HepG2 (cell line): ENCODE results near the gene ADCY5. TPM values are rescaled to one million over a fixed set of nuclear protein-coding genes. Genes with fewer than 3 reads are reported as not detected.

Source experiments
- ATAC-seq: fragments of 200-7000 bp; cut with Tn5 transposase; 3 replicates; pipeline ENCODE4 v1.9.1; 2020; ENCODE audit warnings: mild to moderate bottlenecking, moderate library complexity
- BruUV-seq: library from RNA; stranded (reverse); fragments of 400-500 nt; replicated peaks from 2 replicates; lab custom pipeline; 2021; lab: Mats Ljungman, UMichigan
- CTCF ChIA-PET: fragments of 300-600 bp; formaldehyde crosslinking; extraction: SDS; loops from one replicate; lab custom pipeline; 2021; ENCODE audit warnings: low total read pairs, inconsistent platforms, low intra/inter-chr PET ratio; lab: Yijun Ruan, JAX
- POLR2A ChIA-PET: fragments of 350-600 bp; sonication (Branson Sonifier 250); formaldehyde crosslinking; loops from one replicate; lab custom pipeline; 2020; ENCODE audit warnings: antibody characterized with exemption, inconsistent platforms; lab: Yijun Ruan, JAX
- DNase-seq: peaks from one replicate; pipeline ENCODE4 v3.0.0-alpha.2; 2015; ENCODE audit warnings: low spot score
- FAIRE-seq: peaks from 3 replicates; lab custom pipeline; 2011; peaks lifted over from hg19 to GRCh38; lab: Jason Lieb, UNC
- H2AFZ ChIP-seq: one replicate; pipeline ENCODE4 v1.6.1; 2011; ENCODE audit warnings: low read length, inconsistent platforms
- H3K27ac ChIP-seq: fragments of 300-600 bp; 3 replicates; pipeline ENCODE4 v1.8.0; 2011; ENCODE audit warnings: mixed run types, mild to moderate bottlenecking, mixed read lengths, low read length, inconsistent platforms; ENCODE audit not compliant: insufficient read depth; ENCODE audit errors: extremely low read length
- H3K27me3 ChIP-seq, 2 experiments: fragments of 200-600 bp in 1 of 2; 2 replicates in 1 of 2; 3 replicates in 1 of 2; pipeline versions ENCODE4 v1.6.0 to v1.8.0; 2011; ENCODE audit warnings: low read length in 2 of 2, mild to moderate bottlenecking in 2 of 2, moderate library complexity in 2 of 2, inconsistent platforms in 1 of 2; ENCODE audit not compliant: insufficient read depth in 2 of 2, control insufficient read depth in 1 of 2
- H3K36me3 ChIP-seq, 2 experiments: fragments of 200-600 bp in 1 of 2; replicated peaks in 1 of 2; 2 replicates in 1 of 2; 3 replicates in 1 of 2; pipeline versions ENCODE4 v1.5.1 to v1.8.0; 2011; ENCODE audit warnings: low read length in 2 of 2, inconsistent platforms in 1 of 2; ENCODE audit not compliant: insufficient read depth in 2 of 2, control insufficient read depth in 1 of 2
- H3K4me1 ChIP-seq: 2 replicates; pipeline ENCODE4 v1.5.1; 2012; ENCODE audit warnings: low read length, inconsistent platforms; ENCODE audit not compliant: insufficient read depth
- H3K4me2 ChIP-seq: 2 replicates; pipeline ENCODE4 v1.6.0; 2011; ENCODE audit warnings: low read depth, low read length, inconsistent platforms
- H3K4me3 ChIP-seq, 3 experiments: fragments of 200-600 bp in 1 of 3; sonication (generic), shearing (Covaris generic) in 1 of 3; replicated peaks in 1 of 3; 2 replicates each; pipeline ENCODE4 v1.5.1; 2011 to 2016; ENCODE audit warnings: low read length in 3 of 3, inconsistent platforms in 2 of 3, low read depth in 2 of 3, mild to moderate bottlenecking in 2 of 3, control low read depth in 1 of 3, mixed read lengths in 1 of 3; ENCODE audit not compliant: insufficient read depth in 1 of 3
- H3K79me2 ChIP-seq: one replicate; pipeline ENCODE4 v1.6.1; 2011; ENCODE audit warnings: low read length, inconsistent platforms; ENCODE audit not compliant: insufficient read depth
- H3K9ac ChIP-seq: 2 replicates; pipeline ENCODE4 v1.6.0; 2011; ENCODE audit warnings: mild to moderate bottlenecking, low read depth, low read length, inconsistent platforms; ENCODE audit not compliant: insufficient read depth
- H3K9me3 ChIP-seq: 2 replicates; pipeline ENCODE4 v1.5.1; 2012; ENCODE audit warnings: mild to moderate bottlenecking, low read length
- H4K20me1 ChIP-seq: 2 replicates; pipeline ENCODE4 v1.6.0; 2011; ENCODE audit warnings: inconsistent platforms, mild to moderate bottlenecking, low read length, moderate library complexity; ENCODE audit not compliant: insufficient read depth
- ZNF12 ChIP-seq: sonication (generic); formaldehyde crosslinking; IDR thresholded peaks from 2 replicates; pipeline ENCODE4 v1.5.0; 2020; ENCODE audit warnings: missing genetic modification reagents
- ZNF282 ChIP-seq: fragments of 450-650 bp; IDR thresholded peaks from 2 replicates; pipeline ENCODE4 v1.6.1; 2018; ENCODE audit not compliant: partially characterized antibody
- ZNF382 ChIP-seq: sonication (generic); formaldehyde crosslinking; IDR thresholded peaks from 2 replicates; pipeline ENCODE4 v1.5.0; 2020; ENCODE audit warnings: missing genetic modification reagents, mild to moderate bottlenecking, borderline replicate concordance
- ZNF605 ChIP-seq: sonication (generic); formaldehyde crosslinking; IDR thresholded peaks from 2 replicates; pipeline ENCODE4 v1.8.0; 2022; ENCODE audit warnings: mild to moderate bottlenecking, missing genetic modification reagents
- WGBS: methylation state at CpG from one replicate; pipeline ENCODE4 v1.1.6; 2017; ENCODE audit warnings: low lambda C conversion rate; 5-methylcytosine and 5-hydroxymethylcytosine counted together
- in situ Hi-C: cut with HindIII; loops from 2 replicates; pipeline ENCODE4 v1.10.0; 2017; ENCODE audit warnings: low pct_unique_long_range_greater_than_20kb; ENCODE audit not compliant: extremely low pct_ligation_motif_present
- intact Hi-C: fragments of 100-400 bp; cut with micrococcal nuclease; formaldehyde crosslinking; loops from one replicate; pipeline ENCODE4 v1.10.0; 2022; ENCODE audit not compliant: unreplicated experiment
- polyA plus RNA-seq, 8 experiments: library from polyadenylated mRNA; depleted of rRNA in 3 of 8; stranded (reverse) in 7 of 8; unstranded in 1 of 8; fragments of >200 nt; fragmentation: Illumina TruSeq in 4 of 8; extraction: Trizol in 4 of 8; gene quantifications; 2 replicates each; pipeline versions ENCODE4 v1.2.1 to v1.2.3, GENCODE V29; 2011 to 2016; ENCODE audit warnings: low read depth in 4 of 8, missing spikeins in 1 of 8, mixed read lengths in 1 of 8; ENCODE audit not compliant: insufficient read depth in 1 of 8
- total RNA-seq, 5 experiments: library from RNA; depleted of rRNA; stranded (reverse); fragments of >200 nt; fragmentation: Illumina TruSeq; extraction: Trizol; gene quantifications; 2 replicates each; pipeline ENCODE4 v1.2.3, GENCODE V29; 2016; ENCODE audit warnings: low read depth in 1 of 5
- TF ChIP-seq, protein P1 (sequence below): IDR thresholded peaks from 2 replicates; pipeline ENCODE4 v1.6.1; 2016; ENCODE audit warnings: mild to moderate bottlenecking, missing biosample characterization, missing genetic modification reagents
- TF ChIP-seq, protein P2 (sequence below): sonication (generic); formaldehyde crosslinking; IDR thresholded peaks from 2 replicates; pipeline ENCODE4 v1.5.1; 2020; ENCODE audit warnings: mild to moderate bottlenecking, missing genetic modification reagents, borderline replicate concordance

ADCY5 gene
- total and polyA plus RNA-seq, 2 of the 13 experiments (the other 11 are each of a cell fraction or from before 2014, with no cell fraction given): not detected

DNA sequence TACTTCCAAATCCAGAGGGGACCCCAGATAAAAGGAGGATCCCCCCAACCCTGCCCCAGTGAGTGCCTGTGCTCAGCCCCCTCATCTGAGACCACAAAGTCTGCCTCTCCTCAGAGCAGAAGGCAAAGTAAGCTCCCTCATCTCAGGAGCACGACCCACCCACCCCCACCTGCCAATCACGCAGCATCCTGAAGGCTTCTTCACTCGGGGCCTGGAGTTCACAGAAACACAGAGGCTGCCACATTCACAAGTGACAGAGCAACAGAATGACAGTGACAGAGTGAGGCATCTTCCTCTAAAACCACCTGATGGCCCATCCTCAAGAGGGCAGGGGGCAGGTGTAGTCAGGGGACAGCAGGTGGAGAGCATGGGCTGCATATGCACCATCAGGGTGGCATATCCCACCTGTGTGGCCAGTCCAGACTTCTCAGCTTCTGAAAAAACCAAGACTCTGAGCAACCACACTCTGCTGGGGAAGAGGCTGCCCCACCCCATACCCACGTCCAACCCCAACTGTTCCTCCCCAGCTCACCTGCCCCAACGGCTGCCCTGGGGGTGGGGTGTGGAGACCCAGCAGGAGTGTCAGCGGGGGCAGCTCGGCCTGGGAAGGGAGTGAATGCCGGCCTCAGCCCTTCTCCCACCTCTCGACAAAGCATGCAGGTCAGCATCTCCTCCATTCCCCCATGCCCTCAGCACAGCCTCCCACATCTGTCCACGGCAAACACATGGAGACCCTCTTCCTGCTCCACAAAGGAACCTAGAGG is 19.3 kb downstream of the ADCY5 start (continued):
- no peak for TF ChIP-seq ZNF382 (CRISPR knock-in tag)
- TF ChIP-seq, protein P1, sequence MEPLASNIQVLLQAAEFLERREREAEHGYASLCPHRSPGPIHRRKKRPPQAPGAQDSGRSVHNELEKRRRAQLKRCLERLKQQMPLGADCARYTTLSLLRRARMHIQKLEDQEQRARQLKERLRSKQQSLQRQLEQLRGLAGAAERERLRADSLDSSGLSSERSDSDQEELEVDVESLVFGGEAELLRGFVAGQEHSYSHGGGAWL: no peak
- TF ChIP-seq, protein P2, sequence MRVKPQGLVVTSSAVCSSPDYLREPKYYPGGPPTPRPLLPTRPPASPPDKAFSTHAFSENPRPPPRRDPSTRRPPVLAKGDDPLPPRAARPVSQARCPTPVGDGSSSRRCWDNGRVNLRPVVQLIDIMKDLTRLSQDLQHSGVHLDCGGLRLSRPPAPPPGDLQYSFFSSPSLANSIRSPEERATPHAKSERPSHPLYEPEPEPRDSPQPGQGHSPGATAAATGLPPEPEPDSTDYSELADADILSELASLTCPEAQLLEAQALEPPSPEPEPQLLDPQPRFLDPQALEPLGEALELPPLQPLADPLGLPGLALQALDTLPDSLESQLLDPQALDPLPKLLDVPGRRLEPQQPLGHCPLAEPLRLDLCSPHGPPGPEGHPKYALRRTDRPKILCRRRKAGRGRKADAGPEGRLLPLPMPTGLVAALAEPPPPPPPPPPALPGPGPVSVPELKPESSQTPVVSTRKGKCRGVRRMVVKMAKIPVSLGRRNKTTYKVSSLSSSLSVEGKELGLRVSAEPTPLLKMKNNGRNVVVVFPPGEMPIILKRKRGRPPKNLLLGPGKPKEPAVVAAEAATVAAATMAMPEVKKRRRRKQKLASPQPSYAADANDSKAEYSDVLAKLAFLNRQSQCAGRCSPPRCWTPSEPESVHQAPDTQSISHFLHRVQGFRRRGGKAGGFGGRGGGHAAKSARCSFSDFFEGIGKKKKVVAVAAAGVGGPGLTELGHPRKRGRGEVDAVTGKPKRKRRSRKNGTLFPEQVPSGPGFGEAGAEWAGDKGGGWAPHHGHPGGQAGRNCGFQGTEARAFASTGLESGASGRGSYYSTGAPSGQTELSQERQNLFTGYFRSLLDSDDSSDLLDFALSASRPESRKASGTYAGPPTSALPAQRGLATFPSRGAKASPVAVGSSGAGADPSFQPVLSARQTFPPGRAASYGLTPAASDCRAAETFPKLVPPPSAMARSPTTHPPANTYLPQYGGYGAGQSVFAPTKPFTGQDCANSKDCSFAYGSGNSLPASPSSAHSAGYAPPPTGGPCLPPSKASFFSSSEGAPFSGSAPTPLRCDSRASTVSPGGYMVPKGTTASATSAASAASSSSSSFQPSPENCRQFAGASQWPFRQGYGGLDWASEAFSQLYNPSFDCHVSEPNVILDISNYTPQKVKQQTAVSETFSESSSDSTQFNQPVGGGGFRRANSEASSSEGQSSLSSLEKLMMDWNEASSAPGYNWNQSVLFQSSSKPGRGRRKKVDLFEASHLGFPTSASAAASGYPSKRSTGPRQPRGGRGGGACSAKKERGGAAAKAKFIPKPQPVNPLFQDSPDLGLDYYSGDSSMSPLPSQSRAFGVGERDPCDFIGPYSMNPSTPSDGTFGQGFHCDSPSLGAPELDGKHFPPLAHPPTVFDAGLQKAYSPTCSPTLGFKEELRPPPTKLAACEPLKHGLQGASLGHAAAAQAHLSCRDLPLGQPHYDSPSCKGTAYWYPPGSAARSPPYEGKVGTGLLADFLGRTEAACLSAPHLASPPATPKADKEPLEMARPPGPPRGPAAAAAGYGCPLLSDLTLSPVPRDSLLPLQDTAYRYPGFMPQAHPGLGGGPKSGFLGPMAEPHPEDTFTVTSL (CRISPR knock-in tag): no peak

DNA sequence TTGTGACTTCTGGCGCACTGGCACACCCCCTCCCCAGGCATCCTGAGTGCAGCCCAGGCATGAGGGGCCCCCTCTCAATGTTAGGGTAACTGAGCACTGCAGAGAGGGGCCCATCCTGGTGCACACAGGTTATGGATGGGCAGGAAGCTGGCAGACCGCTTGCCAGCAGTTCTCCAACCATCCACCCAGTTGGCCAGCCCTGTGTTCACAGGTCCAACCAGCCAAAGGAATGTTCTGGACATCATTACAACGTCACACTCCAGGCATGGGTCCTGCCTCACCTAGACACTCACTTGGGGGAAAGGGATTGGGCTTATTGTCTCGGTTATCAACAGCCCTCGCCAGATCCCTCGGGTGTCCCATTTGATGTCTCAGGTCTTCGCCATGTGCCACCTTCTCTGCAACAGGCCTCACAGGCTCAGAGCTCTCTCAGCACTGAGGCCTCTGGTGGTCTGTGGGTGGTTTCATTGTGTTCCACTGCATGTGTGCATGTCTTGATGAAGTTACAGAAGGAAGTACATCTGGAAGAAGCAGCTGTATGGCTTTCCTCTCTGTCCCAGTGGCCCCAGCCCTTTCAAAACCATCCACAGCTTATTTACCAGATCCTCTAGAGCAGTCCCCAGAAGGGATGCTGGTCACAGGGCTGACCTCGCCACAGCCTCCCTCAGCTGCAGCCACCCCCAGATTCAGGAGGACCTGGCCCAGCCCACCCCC is 23.7 kb downstream of the ADCY5 start:
- no peaks in the 10 kb centered on the region for H3K4me1 ChIP-seq
- no peaks in the 10 kb centered on the region for H3K9me3 ChIP-seq
- no peak for DNase-seq
- no peak overlapping the region for H3K9ac ChIP-seq
- no peak overlapping the region for H3K27ac ChIP-seq
- no peak for FAIRE-seq
- H3K4me2 ChIP-seq: no peak overlapping the region
- POLR2A ChIA-PET: no interaction called here
- BruUV-seq: no TSS peak
- no peak for ATAC-seq
- WGBS: 23% methylated on average over 4 of the region's 8 CpGs
- H4K20me1 ChIP-seq: no peaks in the 10 kb centered on the region
- peaks cover 3 to 22% of the 10 kb centered on the region in 2 experiments; a peak in 2 of 5 replicates for H3K27me3 ChIP-seq
- H3K4me3 ChIP-seq: no peak overlapping the region
- intact Hi-C loops: no loop called here
- H3K36me3 ChIP-seq: no peaks in the 10 kb centered on the region
- H2AFZ ChIP-seq: no peak overlapping the region
- H3K79me2 ChIP-seq: no peaks in the 10 kb centered on the region
- CTCF ChIA-PET: no interaction called here
- TF ChIP-seq ZNF605 (CRISPR knock-in tag) (no peak), ZNF12 (CRISPR knock-in tag) (no peak), ZNF282 (no peak)
- in situ Hi-C loops: no loop called here
